Activated T-cell treated with anti-CD3 and anti-CD28 coated beads, Interleukin-2, amount 50 U/mL, for 48 hours (primary cell): Measurements from ENCODE around the gene DCN.

Experiments
- DNase-seq, 2 experiments: peaks; one replicate each; pipeline ENCODE4 v3.0.0-alpha.2; 2020

DCN gene

GRCh38 chr12:91098941-91099340, 83.7 kb downstream of the DCN start:
- DNase-seq: no peak

DNA sequence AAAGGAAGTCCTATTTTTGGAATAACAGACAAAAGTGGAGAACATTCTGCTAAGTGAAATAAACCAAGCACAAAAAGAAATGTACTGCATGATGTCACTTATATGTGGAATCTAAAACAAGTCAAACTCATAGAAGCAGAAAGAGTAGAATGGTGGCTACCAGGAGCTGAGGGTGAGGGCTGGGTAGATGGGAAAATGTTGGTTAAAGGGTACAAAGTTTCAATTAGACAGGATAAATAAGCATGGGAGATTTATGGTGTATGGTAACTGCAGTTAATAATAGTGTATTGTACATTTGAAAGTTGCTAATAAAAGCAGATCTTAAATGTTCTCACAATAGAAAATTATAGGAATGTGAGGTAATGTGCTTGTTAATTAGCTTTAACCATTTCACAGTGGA, 84.2 kb downstream of the DCN start:
- DNase-seq: no peak

- DNase-seq: no peak
Observed at GRCh38 chr12:91094957-91095356, 87.7 kb downstream of the DCN start.

- DNase-seq: no peak
Observed at GRCh38 chr12:91094032-91094662, 88.5 kb downstream of the DCN start.

- DNase-seq: no peak
Observed at GRCh38 chr12:91093341-91093740, 89.3 kb downstream of the DCN start.

DNA sequence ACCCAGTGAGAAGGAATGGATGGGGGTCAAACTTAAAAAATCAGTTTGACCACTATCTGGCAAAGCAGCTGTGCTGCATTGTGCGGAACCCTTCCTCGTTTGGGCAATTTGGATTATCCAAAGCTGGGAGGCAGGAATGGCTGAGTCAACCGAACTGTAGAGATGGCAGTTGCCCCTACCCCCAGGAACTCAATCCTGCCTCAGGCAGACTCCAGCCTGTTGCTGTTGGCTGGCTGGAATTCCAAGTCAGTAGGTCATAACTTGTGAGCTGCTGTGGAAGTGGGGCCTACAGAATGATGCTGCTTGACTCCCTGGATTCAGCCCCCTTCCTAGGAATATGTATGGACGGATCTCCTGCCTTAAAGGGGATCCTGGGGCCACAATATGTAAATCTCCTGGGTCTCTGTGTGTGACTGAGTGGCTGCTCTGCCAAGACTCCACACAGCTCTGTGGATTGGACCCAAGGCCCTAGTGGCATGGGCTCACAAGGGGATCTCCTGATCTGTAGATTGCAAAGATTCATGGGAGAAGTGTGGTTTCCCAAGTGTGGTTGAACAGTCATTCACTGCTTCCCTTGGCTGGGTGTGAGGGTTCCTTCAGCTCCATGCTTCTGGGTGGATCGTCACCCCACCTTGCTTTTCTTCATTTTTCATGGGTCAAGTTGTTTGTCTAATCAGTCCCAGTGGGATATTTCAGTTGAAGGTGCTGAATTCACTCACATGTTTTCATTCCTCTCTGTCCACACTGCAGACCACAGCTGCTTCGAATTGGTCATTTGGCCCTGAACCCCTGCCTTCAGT, 90.5 kb downstream of the DCN start:
- DNase-seq: no peak
